GM10248 (cell line): ENCODE measurements around the gene GLMN.

Source experiments
- CTCF ChIA-PET: fragments of 300-600 bp; sonication (Branson Sonifier 250); formaldehyde crosslinking; extraction: SDS; loops from one replicate; lab custom pipeline; 2021; ENCODE audit warnings: antibody characterized with exemption; lab: Yijun Ruan, JAX
- POLR2A ChIA-PET: fragments of 350-650 bp; sonication (Branson Sonifier 250); formaldehyde crosslinking; extraction: SDS; loops from one replicate; lab custom pipeline; 2020; ENCODE audit warnings: antibody characterized with exemption; lab: Yijun Ruan, JAX
- DNase-seq: peaks from one replicate; pipeline ENCODE4 v3.0.0; 2012; ENCODE audit errors: extremely low spot score
- CTCF ChIP-seq: IDR thresholded peaks from 2 replicates; pipeline ENCODE4 v1.5.1; 2012; ENCODE audit warnings: mild to moderate bottlenecking, low read depth; ENCODE audit errors: extremely low read depth, missing control alignments, control extremely low read depth

GLMN gene

GRCh38 chr1:92315766-92316599 is 17.2 kb upstream of the GLMN start:
- TF ChIP-seq CTCF = no peak
- ChIA-PET CTCF (interaction anchor here (0.9 to 2.0 kb wide), 3 partner anchors 15 to 502 kb away, joined by 3 to 5 read pairs (median 3); no protein-coding TSS in a partner anchor), POLR2A (no interaction called here)
- no peak for DNase-seq

- no peak for TF ChIP-seq CTCF
- POLR2A ChIA-PET = no interaction called here
- no peak for DNase-seq
- CTCF ChIA-PET = interaction anchor here (1.2 to 2.1 kb wide), 3 partner anchors 9 to 12 kb away, joined by 3 to 8 read pairs (median 4); no protein-coding TSS in a partner anchor
These were observed 15.2 kb upstream of the GLMN start for GRCh38 chr1:92314024-92314423.

GRCh38 chr1:92310185-92310597 is 11.4 kb upstream of the GLMN start:
- CTCF ChIA-PET = interaction anchor here (0.6 to 3.3 kb wide), 36 partner anchors 9 to 522 kb away, joined by 3 to 15 read pairs (median 3); partner anchors contain the start of genes GFI1 and RPL5

GRCh38 chr1:92307980-92308379 is 9.2 kb upstream of the GLMN start:
- ChIA-PET CTCF (interaction anchor here (0.8 to 3.3 kb wide), 7 partner anchors 9 to 316 kb away, joined by 3 to 15 read pairs (median 4); partner anchors contain the start of genes GLMN and RPAP2), POLR2A (no interaction called here)
- no peak for TF ChIP-seq CTCF
- DNase-seq = no peak

More at GRCh38 chr1:92310185-92310597, 11.4 kb upstream of the GLMN start:
- peak; percentile 29 for DNase-seq
- peak; percentile 46 for TF ChIP-seq CTCF
- POLR2A ChIA-PET = no interaction called here

- no peak for DNase-seq
- ChIA-PET POLR2A (no interaction called here), CTCF (no interaction called here)
- TF ChIP-seq CTCF = no peak
These were observed 7.2 kb upstream of the GLMN start for GRCh38 chr1:92306020-92306419.

- ChIA-PET POLR2A (no interaction called here), CTCF (interaction anchor here (1.1 to 2.6 kb wide), 3 partner anchors 9 to 15 kb away, joined by 5 to 15 read pairs (median 6); no protein-coding TSS in a partner anchor)
- TF ChIP-seq CTCF = no peak
- no peak for DNase-seq
These were observed 2.2 kb upstream of the GLMN start for GRCh38 chr1:92301021-92301420.
